GM18499 (cell line): ENCODE results near the gene TTC39A.

ENCODE experiments used
- ATAC-seq: cut with Tn5 transposase; IDR thresholded peaks from one replicate; pipeline ENCODE4 v1.9.1; 2021; ENCODE audit warnings: moderate number of reproducible peaks; ENCODE audit not compliant: insufficient read depth, unreplicated experiment

TTC39A gene

GRCh38 chr1:51330331-51331201 is at the start of gene TTC39A:
Gene TTC39A, minus strand, starts transcription at chr1:51330562. Its CDS starts 85 bp downstream, at chr1:51330477.
- ATAC-seq = no peak

DNA sequence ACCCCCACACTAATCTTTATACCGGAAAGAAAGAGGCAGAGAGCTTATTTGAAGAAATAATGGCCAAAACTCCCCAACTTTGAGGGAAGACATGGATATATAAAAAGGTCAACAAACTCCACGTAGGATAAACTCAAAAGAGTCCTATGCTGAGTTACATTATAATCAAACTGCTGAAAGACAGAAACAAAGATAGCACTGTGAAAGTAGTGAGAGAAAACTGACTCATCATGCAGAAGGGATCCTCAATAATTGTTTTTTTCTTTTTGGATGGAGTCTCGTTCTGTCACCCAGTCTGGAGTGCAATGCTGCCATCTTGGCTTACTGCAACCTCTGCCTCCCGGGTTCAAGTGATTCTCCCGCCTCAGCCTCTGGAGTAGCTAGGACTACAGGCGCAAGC is 48.5 kb upstream of the TTC39A start:
- no peak for ATAC-seq

GRCh38 chr1:51373898-51374297 is 43.5 kb upstream of the TTC39A start:
- no peak for ATAC-seq

GRCh38 chr1:51372561-51372960 is 42.2 kb upstream of the TTC39A start:
- ATAC-seq = no peak

DNA sequence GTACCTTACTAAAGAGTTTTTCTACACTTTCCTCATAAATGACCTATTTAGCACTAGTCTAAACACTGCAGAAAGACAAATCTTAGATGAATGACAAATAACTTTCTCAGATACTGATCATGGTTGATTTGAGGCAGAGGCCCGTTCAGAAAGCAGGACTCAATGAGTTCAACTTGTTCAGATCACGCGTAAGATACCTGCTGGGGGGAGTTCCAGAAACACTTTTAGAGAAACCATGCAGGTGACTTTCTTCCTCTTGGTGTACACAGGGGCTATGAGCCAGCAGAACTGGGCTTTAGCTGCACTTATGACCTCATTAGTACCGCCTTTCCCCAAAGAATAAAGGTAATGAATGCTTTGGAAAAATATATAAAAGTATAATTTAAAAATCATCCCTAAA is 38.8 kb upstream of the TTC39A start:
- no peak for ATAC-seq

GRCh38 chr1:51365774-51366173 is 35.4 kb upstream of the TTC39A start:
- no peak for ATAC-seq

- no peak for ATAC-seq
These were observed 29.5 kb upstream of the TTC39A start for GRCh38 chr1:51359879-51360278.

DNA sequence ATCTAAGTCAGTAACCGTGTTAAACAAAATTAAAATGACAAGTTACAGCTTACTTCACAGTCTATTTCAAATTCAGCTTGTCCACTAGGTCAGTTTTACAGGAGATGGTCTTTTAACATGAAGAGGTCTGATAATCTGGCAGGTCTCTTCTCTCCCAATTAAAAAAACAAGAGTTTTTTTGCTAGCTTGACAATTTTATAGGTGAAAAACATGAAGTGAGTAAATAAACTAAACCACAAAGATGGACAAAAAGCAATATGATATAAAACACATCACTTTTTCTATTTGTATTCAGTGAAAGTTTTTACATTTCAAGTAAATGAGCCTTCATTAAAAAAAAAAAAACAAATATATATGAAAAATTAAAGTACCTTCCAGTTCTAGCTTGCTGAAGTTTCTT is 25.0 kb upstream of the TTC39A start:
- no peak for ATAC-seq

DNA sequence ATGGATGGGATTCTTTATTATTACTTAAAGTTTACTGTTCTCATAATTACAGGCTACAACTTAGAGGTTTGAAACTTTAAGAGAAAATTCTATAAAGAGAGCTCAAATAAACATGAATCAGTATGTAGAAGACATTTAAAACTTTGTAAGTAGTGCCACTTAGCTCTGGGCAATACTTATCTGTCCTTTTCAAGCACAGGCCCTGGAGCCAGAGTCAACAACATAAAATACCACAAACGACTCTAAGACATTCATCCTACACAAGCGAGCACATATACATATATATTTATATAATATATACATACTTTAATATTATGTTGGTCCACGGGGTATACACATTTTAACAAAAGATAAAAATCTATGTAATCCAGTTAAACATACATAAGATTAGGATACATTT is 24.1 kb upstream of the TTC39A start:
- no peak for ATAC-seq

DNA sequence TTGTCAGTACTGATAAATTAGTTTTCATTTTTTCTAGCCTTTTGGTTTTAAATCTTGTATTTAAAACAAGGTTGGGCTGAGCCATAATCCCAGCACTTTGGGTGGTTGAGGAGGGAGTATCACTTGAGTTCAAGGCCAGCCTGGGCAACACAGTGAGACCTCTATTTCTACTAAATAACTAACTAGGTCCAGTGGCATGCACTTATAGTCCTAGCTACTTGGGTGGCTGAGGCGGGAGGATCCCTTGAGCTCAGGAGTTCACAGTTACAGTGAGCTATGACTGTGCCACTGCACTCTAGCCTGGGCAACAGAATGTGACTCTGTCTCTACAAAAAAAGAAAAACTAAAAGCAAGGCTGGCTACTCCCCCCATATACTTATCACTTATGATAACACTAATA is 21.5 kb upstream of the TTC39A start:
- ATAC-seq = no peak

DNA sequence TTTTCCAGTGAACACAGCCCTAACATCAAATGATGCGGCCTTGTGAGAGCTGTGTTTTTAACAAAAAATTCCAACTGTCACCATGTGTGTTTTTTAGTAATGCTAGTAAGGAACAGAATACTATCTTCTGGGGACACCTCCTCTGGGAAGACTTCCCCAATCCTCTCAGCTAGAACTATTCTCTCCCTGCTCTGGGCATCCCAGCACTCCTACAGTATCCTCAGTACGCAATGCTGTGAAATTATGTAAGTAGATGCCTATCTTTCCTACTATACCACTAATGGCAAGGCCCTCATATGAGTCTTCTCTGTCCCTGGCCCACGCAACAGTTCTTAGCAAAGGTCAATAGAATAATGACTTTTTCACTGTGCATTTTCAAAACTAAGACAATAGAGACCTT is 19.5 kb upstream of the TTC39A start:
- no peak for ATAC-seq

GRCh38 chr1:51348147-51348527 is 17.8 kb upstream of the TTC39A start:
- no peak for ATAC-seq

- ATAC-seq = no peak
These were observed 17.2 kb upstream of the TTC39A start for GRCh38 chr1:51347398-51348146.

DNA sequence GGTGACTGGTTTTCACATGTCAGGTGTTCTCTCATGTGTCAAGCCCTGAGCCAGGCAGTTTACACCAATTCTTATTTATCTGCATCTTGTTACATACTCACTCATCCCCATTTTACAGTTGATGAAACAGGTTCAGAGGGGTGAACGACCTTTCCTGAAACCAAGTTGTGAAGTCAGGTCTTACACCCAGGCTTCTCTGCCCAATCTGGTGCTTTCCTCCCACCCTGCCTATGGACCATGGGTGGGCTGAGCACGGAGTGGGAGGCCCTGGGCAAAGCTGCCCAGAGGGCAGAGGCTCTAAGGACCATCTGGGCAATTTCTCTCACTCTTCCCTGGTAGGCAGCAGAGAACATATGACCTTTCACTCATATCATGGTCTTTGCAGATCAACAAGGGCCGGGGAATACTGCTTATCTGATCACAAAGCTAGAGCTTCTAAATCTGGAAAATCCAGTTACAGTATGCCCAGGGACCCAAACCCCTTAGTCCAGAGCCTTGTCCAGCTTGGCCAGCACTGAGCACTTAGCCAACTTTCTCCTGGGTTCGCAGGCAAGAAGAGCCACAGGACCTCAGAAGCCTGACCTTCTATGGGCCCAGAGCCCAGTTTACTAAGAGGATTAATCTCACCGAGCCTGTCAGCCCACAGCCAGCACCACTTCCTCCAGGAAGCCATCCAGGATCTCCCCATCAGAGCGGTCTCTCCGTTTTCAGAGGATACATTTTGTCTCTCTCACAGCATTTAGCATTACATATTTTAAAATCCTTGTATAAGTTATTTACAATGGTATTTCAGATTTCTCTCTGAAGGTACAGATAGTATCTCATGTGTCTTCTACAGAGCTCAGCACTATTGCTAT is 16.0 kb upstream of the TTC39A start:
- ATAC-seq = no peak

GRCh38 chr1:51345300-51345687 is 14.9 kb upstream of the TTC39A start:
- ATAC-seq = no peak

- ATAC-seq = no peak
These were observed 14.4 kb upstream of the TTC39A start for GRCh38 chr1:51344602-51345299.

- no peak for ATAC-seq
These were observed 13.9 kb upstream of the TTC39A start for GRCh38 chr1:51344276-51344601.

DNA sequence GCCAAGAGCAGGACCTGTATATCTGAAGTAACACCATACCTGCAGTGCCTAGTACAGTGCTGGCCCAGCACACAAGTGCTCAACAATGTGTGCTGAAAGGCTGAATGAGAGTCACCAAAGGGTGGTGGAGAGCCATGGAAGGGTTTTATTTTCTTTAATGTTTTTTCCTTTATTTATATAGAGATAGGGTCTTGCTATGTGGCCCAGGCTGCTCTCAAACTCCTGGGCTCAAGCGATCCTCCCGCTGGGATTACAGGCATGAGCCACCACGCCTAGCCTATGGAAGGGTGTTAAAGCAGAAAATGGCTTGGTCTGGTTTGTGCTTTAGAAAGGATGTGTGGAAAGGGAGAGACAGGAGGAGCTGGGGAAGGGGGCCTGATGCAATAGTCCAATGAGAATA is 13.3 kb upstream of the TTC39A start:
- no peak for ATAC-seq

GRCh38 chr1:51342591-51343206 is 12.3 kb upstream of the TTC39A start:
- no peak for ATAC-seq
